Pancreas (tissue), 10 donors: ENCODE measurements around the gene STIM1. TPM values are rescaled to one million over a fixed set of nuclear protein-coding genes. Genes with fewer than 3 reads are reported as not detected.

Experiments
- ATAC-seq, 4 donors: fragments of 200-7000 bp; cut with Tn5 transposase; one replicate each; pipeline versions ENCODE4 v1.8.0 to v1.9.1; 2020; ENCODE audit warnings: mild to moderate bottlenecking in 4 of 4, moderate library complexity in 4 of 4
- DNase-seq, 6 donors: peaks; one replicate each; pipeline ENCODE4 v3.0.0-alpha.2; 2020
- FAIRE-seq: peaks from 2 replicates; lab custom pipeline; 2012; peaks lifted over from hg19 to GRCh38; lab: Jason Lieb, UNC
- H3K27ac ChIP-seq, 4 donors: fragments of 200-600 bp; sonication (generic); 1 replicate in 3 of 4; 2 replicates in 1 of 4; pipeline versions ENCODE4 v1.5.0 to v1.8.0; 2020
- H3K27me3 ChIP-seq, 4 donors: fragments of 200-600 bp; one replicate each; pipeline ENCODE4 v1.8.0; 2021
- H3K36me3 ChIP-seq, 3 donors: fragments of 200-600 bp; sonication (generic) in 1 of 3; one replicate each; pipeline versions ENCODE4 v1.5.0 to v1.8.0; 2020 to 2021
- H3K4me1 ChIP-seq, 3 donors: fragments of 200-600 bp; one replicate each; pipeline ENCODE4 v1.8.0; 2021
- H3K4me3 ChIP-seq, 4 donors: fragments of 200-600 bp; sonication (generic) in 2 of 4; one replicate each; pipeline versions ENCODE4 v1.5.0 to v1.8.0; 2020 to 2021
- H3K9me3 ChIP-seq, 4 donors: fragments of 200-600 bp; one replicate each; pipeline ENCODE4 v1.8.0; 2021
- WGBS, 2 donors: extraction: QIAGEN DNeasy Blood & Tissue Kit; methylation state at CpG; one replicate each; pipeline ENCODE4 v1.1.7; 2013; 5-methylcytosine and 5-hydroxymethylcytosine counted together
- intact Hi-C, 3 donors: fragments of 100-400 bp; cut with DNase I; formaldehyde crosslinking; loops; one replicate each; pipeline versions ENCODE4 v1.11.1 to v1.14.2; 2022
- polyA plus RNA-seq, 2 donors: library from polyadenylated mRNA; stranded (reverse); fragments of 200-250 nt; gene quantifications; one replicate each; pipeline ENCODE4 v1.2.3, GENCODE V29; 2013
- total RNA-seq, 6 donors: library from RNA; stranded (reverse); fragmentation: NEBNext Ultra II Directional in 4 of 6; extraction: Animal tissue kit (Norgen Biotek cat#: 25700) in 4 of 6; gene quantifications; one replicate each; pipeline versions ENCODE4 v1.2.1 to v1.2.4, GENCODE V29; 2021 to 2023
- TF ChIP-seq, protein P1 (sequence below), 4 donors: fragments of 200-600 bp; sonication (generic) in 3 of 4; IDR thresholded peaks; one replicate each; pipeline versions ENCODE4 v1.5.0 to v1.8.0; 2021; ENCODE audit warnings: antibody characterized with exemption in 4 of 4
- donor health status: healthy with polysubstance abuse.
- donor health status: DM: no; HTN: no; CAD: no; lungs with moderate emphysema.
- donor health status: DM: no; HTN: no; CAD: no.
- donor health status: control.
- donor health status: control.
- donor health status: Bipolar disorder and iron deficiency.
- donor health status: DM: yes; HTN: yes; CAD: no.
- donor health status: DM: no; HTN: no; CAD: no.
- donor health status: DM: no; HTN: no; CAD: no.
- donor health status: DM: yes; HTN: yes; CAD: no.

Gene STIM1
- total and polyA plus RNA-seq, 8 donors, result 10.2 to 28.9 (median 18.8) TPM

DNA sequence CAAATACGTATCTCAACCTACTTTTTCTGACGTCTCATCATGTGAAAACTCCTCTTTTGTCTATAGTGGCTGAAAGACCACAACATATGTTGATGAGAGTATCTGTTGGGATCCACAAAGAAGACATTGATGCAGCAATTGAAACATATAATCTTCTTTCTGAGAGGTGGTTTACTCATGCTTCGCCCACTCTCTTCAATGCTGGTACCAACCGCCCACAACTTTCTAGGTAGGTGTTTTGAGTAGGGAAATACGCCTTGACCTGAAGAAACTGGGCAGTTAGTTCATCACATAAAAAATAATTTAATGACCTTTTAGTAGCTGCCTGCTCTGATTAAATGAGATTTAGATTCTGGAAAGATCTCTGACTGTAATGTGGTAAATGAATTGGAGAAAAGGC lies 256.4 kb downstream of the STIM1 start:
- Histone ChIP-seq H3K36me3 (peaks cover 0 to 44% (median 0%) of the 10 kb centered on the region in 3 donors), H3K4me1 (no peaks in the 10 kb centered on the region), H3K9me3 (no peaks in the 10 kb centered on the region), H3K27me3 (no peaks in the 10 kb centered on the region), H3K4me3 (no peak overlapping the region), H3K27ac (no peak overlapping the region)
- FAIRE-seq (no peak), DNase-seq (no peak), ATAC-seq (no peak)
- TF ChIP-seq, protein P1, sequence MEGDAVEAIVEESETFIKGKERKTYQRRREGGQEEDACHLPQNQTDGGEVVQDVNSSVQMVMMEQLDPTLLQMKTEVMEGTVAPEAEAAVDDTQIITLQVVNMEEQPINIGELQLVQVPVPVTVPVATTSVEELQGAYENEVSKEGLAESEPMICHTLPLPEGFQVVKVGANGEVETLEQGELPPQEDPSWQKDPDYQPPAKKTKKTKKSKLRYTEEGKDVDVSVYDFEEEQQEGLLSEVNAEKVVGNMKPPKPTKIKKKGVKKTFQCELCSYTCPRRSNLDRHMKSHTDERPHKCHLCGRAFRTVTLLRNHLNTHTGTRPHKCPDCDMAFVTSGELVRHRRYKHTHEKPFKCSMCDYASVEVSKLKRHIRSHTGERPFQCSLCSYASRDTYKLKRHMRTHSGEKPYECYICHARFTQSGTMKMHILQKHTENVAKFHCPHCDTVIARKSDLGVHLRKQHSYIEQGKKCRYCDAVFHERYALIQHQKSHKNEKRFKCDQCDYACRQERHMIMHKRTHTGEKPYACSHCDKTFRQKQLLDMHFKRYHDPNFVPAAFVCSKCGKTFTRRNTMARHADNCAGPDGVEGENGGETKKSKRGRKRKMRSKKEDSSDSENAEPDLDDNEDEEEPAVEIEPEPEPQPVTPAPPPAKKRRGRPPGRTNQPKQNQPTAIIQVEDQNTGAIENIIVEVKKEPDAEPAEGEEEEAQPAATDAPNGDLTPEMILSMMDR (IDR thresholded peaks at IDR 0.05), result no peak
- intact Hi-C loops, result no loop called here
- WGBS, 2 donors, result 78 to 79% methylated on average over 5 of the region's 5 CpGs

DNA sequence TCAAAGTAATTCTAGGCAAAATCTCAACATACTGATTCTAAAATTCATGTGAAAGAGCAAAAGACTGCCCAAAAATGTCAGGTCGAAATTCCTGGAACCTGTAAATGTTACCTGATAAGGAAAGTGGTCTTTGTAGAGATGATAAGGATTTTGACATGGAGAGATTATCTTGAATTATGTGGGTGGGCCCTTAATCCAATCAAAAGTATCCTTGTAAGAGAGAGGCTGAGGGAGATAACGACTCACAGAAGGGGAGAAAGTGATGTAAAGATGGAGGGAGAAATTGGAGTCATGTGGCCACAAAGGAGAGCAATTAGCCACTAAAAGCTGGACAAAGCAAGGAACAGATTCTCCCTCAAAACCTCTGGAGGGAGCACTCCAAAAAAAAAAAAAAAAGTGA lies 259.7 kb downstream of the STIM1 start:
- H3K4me1 ChIP-seq, result no peaks in the 10 kb centered on the region
- no peak overlapping the region for H3K27ac ChIP-seq
- 91 to 97% methylated on average over 2 of the region's 2 CpGs for WGBS, 2 donors
- intact Hi-C loops, result no loop called here
- TF ChIP-seq, protein P1 (IDR thresholded peaks at IDR 0.05), result no peak
- ATAC-seq (no peak), DNase-seq (no peak), FAIRE-seq (no peak)
- H3K4me3 ChIP-seq, result no peak overlapping the region
- H3K27me3 ChIP-seq, result no peaks in the 10 kb centered on the region
- H3K9me3 ChIP-seq, result no peaks in the 10 kb centered on the region
- peaks cover 0 to 30% (median 0%) of the 10 kb centered on the region in 3 donors for H3K36me3 ChIP-seq

DNA sequence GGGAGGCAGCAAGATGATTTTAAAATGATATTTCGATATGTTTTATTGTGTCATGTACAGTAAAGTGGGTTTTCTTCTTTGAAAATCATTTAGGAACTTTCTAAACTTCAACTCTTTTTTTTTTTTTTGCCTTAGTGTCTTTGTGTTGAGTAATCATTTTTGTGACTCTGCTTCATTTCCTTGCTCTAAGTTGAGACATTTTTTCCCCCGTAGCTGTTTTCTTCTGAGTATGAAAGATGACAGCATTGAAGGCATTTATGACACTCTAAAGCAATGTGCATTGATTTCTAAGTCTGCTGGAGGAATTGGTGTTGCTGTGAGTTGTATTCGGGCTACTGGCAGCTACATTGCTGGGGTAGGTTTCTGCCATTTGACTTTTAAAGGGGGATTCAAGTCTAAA lies 262.6 kb downstream of the STIM1 start:
- FAIRE-seq (no peak), ATAC-seq (no peak), DNase-seq (no peak)
- TF ChIP-seq, protein P1 (IDR thresholded peaks at IDR 0.05), result no peak
- no peak overlapping the region for H3K4me3 ChIP-seq
- H3K4me1 ChIP-seq, result no peaks in the 10 kb centered on the region
- intact Hi-C loops, result no loop called here
- H3K27ac ChIP-seq, result no peak overlapping the region
- 75 to 84% methylated on average over 3 of the region's 3 CpGs for WGBS, 2 donors
- H3K27me3 ChIP-seq, result no peaks in the 10 kb centered on the region
- H3K36me3 ChIP-seq, result peaks cover 0 to 33% (median 0%) of the 10 kb centered on the region in 3 donors
- no peaks in the 10 kb centered on the region for H3K9me3 ChIP-seq

DNA sequence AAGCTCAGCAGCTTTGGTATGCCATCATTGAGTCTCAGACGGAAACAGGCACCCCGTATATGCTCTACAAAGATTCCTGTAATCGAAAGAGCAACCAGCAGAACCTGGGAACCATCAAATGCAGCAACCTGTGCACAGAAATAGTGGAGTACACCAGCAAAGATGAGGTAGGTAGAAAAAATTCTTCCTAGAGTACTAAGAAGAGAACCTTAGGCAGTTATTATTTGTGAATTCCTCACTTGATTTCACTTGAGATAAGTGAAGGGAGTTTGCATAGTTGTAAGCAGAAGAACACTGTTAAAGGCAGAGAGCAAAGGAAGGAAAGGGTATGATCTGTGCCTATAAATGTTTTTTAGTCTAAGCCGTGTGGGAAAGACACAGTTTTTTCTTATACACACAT lies 267.8 kb downstream of the STIM1 start:
- 93 to 96% methylated on average over 4 of the region's 4 CpGs for WGBS, 2 donors
- no peaks in the 10 kb centered on the region for H3K4me1 ChIP-seq
- ATAC-seq, result no peak

DNA sequence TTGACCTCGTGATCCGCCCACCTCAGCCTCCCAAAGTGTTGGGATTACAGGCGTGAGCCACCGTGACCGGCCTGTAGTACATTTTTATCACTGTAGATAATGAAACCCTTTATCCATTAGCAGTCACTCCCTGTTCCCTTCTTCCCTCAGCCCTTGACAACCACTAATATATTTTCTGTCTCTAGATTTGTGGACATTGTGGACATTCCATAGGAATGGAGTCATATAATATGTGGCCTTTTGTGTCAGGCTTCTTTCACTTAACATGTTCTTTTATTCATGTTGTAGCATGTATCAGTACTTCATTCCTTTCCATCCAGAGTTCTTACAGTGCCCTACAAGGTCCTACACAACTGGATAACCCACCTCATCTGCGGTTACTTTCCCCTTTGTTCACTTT lies 269.7 kb downstream of the STIM1 start:
- Histone ChIP-seq H3K27ac (no peak overlapping the region), H3K9me3 (no peaks in the 10 kb centered on the region), H3K27me3 (no peaks in the 10 kb centered on the region), H3K4me3 (no peak overlapping the region), H3K36me3 (peaks cover 0 to 49% (median 0%) of the 10 kb centered on the region in 3 donors), H3K4me1 (no peaks in the 10 kb centered on the region)
- no peak for FAIRE-seq
- TF ChIP-seq, protein P1 (IDR thresholded peaks at IDR 0.05), result no peak
- WGBS, 2 donors, result 93 to 97% methylated on average over 6 of the region's 6 CpGs
- DNase-seq, result no peak
- intact Hi-C loops, result no loop called here
- no peak for ATAC-seq

More for the DNA sequence above, 267.8 kb downstream of the STIM1 start:
- FAIRE-seq (no peak), DNase-seq (no peak)
- H3K36me3 ChIP-seq, result peaks cover 0 to 49% (median 0%) of the 10 kb centered on the region in 3 donors
- H3K27ac ChIP-seq, result no peak overlapping the region
- H3K9me3 ChIP-seq, result no peaks in the 10 kb centered on the region
- intact Hi-C loops, result no loop called here
- TF ChIP-seq, protein P1 (IDR thresholded peaks at IDR 0.05), result no peak
- H3K27me3 ChIP-seq, result no peaks in the 10 kb centered on the region
- no peak overlapping the region for H3K4me3 ChIP-seq
